Tibial nerve (tissue), 4 donors: ENCODE results near the gene BICDL1. TPM values are rescaled to one million over a fixed set of nuclear protein-coding genes. Genes with fewer than 3 reads are reported as not detected.

Experiments
- DNase-seq, 2 donors: peaks; one replicate each; pipeline ENCODE4 v3.0.0-alpha.2; 2019; ENCODE audit warnings: low spot score in 2 of 2
- H3K27ac ChIP-seq, 4 donors: fragments of 200-600 bp; sonication (generic) in 3 of 4; one replicate each; pipeline ENCODE4 v1.5.1; 2017 to 2019; ENCODE audit warnings: mild to moderate bottlenecking in 1 of 4
- H3K27me3 ChIP-seq, 2 donors: fragments of 200-600 bp; sonication (generic) in 1 of 2; one replicate each; pipeline versions ENCODE4 v1.5.1 to v1.6.0; 2017 to 2019
- H3K36me3 ChIP-seq, 3 donors: fragments of 200-600 bp; sonication (generic); one replicate each; pipeline ENCODE4 v1.5.1; 2018 to 2019
- H3K4me1 ChIP-seq, 4 donors: fragments of 200-600 bp; sonication (generic) in 3 of 4; one replicate each; pipeline ENCODE4 v1.5.1; 2017 to 2019
- H3K4me3 ChIP-seq, 4 donors: fragments of 200-600 bp; sonication (generic) in 3 of 4; one replicate each; pipeline ENCODE4 v1.5.1; 2017 to 2019; ENCODE audit warnings: mild to moderate bottlenecking in 1 of 4, moderate library complexity in 1 of 4
- H3K9me3 ChIP-seq, 4 donors: fragments of 200-600 bp; sonication (generic) in 3 of 4; one replicate each; pipeline ENCODE4 v1.5.1; 2017 to 2019
- CTCF ChIP-seq, 5 experiments: fragments of 200-600 bp in 3 of 5; fragments of 450-650 bp in 2 of 5; sonication (generic) in 3 of 5; IDR thresholded peaks; one replicate each; pipeline ENCODE4 v1.5.1; 2016 to 2019; ENCODE audit warnings: antibody characterized with exemption in 5 of 5, mild to moderate bottlenecking in 3 of 5, moderate library complexity in 2 of 5
- EP300 ChIP-seq, 2 donors: sonication (generic); formaldehyde crosslinking; IDR thresholded peaks; one replicate each; pipeline ENCODE4 v1.6.1; 2017; ENCODE audit warnings: antibody characterized with exemption in 2 of 2, mild to moderate bottlenecking in 1 of 2
- POLR2A ChIP-seq, 2 donors: fragments of 450-650 bp; IDR thresholded peaks; one replicate each; pipeline ENCODE4 v1.6.1; 2017; ENCODE audit warnings: antibody characterized with exemption in 2 of 2, mild to moderate bottlenecking in 2 of 2, moderate library complexity in 2 of 2
- WGBS, 2 donors: methylation state at CpG; one replicate each; pipeline ENCODE4 v1.1.5; 2018; 5-methylcytosine and 5-hydroxymethylcytosine counted together
- total RNA-seq, 4 donors: library from RNA; depleted of rRNA; stranded (reverse); fragments of >200 nt; gene quantifications; one replicate each; pipeline ENCODE4 v1.1.0, GENCODE V29; 2016

BICDL1 gene
- total RNA-seq, 4 donors from 2014 or later, result 0.66 to 1.5 (median 1.4) TPM; not detected in 1

GRCh38 chr12:120019197-120019596 lies 30.2 kb downstream of the BICDL1 start:
- no peaks in the 10 kb centered on the region for H3K27me3 ChIP-seq
- no peaks in the 10 kb centered on the region for H3K36me3 ChIP-seq
- no peak overlapping the region for H3K4me3 ChIP-seq
- peaks cover 0 to 7% (median 0%) of the 10 kb centered on the region in 4 donors for H3K9me3 ChIP-seq
- no peak for TF ChIP-seq EP300 (IDR thresholded peaks at IDR 0.05)
- no peak for TF ChIP-seq POLR2A (IDR thresholded peaks at IDR 0.05)
- TF ChIP-seq CTCF (IDR thresholded peaks at IDR 0.05), result no peak
- no peaks in the 10 kb centered on the region for H3K4me1 ChIP-seq
- DNase-seq, result no peak
- no peak overlapping the region for H3K27ac ChIP-seq

- TF ChIP-seq POLR2A (IDR thresholded peaks at IDR 0.05) (no peak), EP300 (IDR thresholded peaks at IDR 0.05) (no peak), CTCF (IDR thresholded peaks at IDR 0.05) (no peak)
- 82 to 85% methylated on average over 5 of the region's 5 CpGs for WGBS, 2 donors
- Histone ChIP-seq H3K9me3 (peaks cover 0 to 14% (median 0%) of the 10 kb centered on the region in 4 donors), H3K27me3 (no peaks in the 10 kb centered on the region), H3K4me1 (no peaks in the 10 kb centered on the region), H3K4me3 (no peak overlapping the region), H3K36me3 (no peaks in the 10 kb centered on the region), H3K27ac (no peak overlapping the region)
- no peak for DNase-seq
These were observed 30.9 kb downstream of the BICDL1 start for GRCh38 chr12:120019938-120020337.

- 76 to 78% methylated on average over 2 of the region's 2 CpGs for WGBS, 2 donors
- H3K27ac ChIP-seq, result no peak overlapping the region
- no peak overlapping the region for H3K4me3 ChIP-seq
- H3K4me1 ChIP-seq, result no peaks in the 10 kb centered on the region
- peaks cover 0 to 18% (median 0%) of the 10 kb centered on the region in 4 donors for H3K9me3 ChIP-seq
- H3K36me3 ChIP-seq, result no peaks in the 10 kb centered on the region
- DNase-seq, result no peak
- H3K27me3 ChIP-seq, result no peaks in the 10 kb centered on the region
- TF ChIP-seq CTCF (IDR thresholded peaks at IDR 0.05) (no peak), EP300 (IDR thresholded peaks at IDR 0.05) (no peak), POLR2A (IDR thresholded peaks at IDR 0.05) (no peak)
These were observed 35.2 kb downstream of the BICDL1 start for GRCh38 chr12:120024193-120024592.

GRCh38 chr12:120025640-120026039 lies 36.6 kb downstream of the BICDL1 start:
- 91 to 93% methylated on average over 2 of the region's 2 CpGs for WGBS, 2 donors
- H3K4me3 ChIP-seq, result no peak overlapping the region
- H3K4me1 ChIP-seq, result no peaks in the 10 kb centered on the region
- H3K9me3 ChIP-seq, result peaks cover 0 to 18% (median 0%) of the 10 kb centered on the region in 4 donors
- no peaks in the 10 kb centered on the region for H3K36me3 ChIP-seq
- no peaks in the 10 kb centered on the region for H3K27me3 ChIP-seq
- H3K27ac ChIP-seq, result no peak overlapping the region
- TF ChIP-seq POLR2A (IDR thresholded peaks at IDR 0.05) (no peak), EP300 (IDR thresholded peaks at IDR 0.05) (no peak), CTCF (IDR thresholded peaks at IDR 0.05) (no peak)
- no peak for DNase-seq

- no peaks in the 10 kb centered on the region for H3K4me1 ChIP-seq
- no peaks in the 10 kb centered on the region for H3K27me3 ChIP-seq
- H3K36me3 ChIP-seq, result no peaks in the 10 kb centered on the region
- no peaks in the 10 kb centered on the region for H3K9me3 ChIP-seq
- no peak for DNase-seq
- TF ChIP-seq POLR2A (IDR thresholded peaks at IDR 0.05) (no peak), EP300 (IDR thresholded peaks at IDR 0.05) (no peak), CTCF (IDR thresholded peaks at IDR 0.05) (no peak)
- no peak overlapping the region for H3K27ac ChIP-seq
- no peak overlapping the region for H3K4me3 ChIP-seq
These were observed 43.2 kb downstream of the BICDL1 start for GRCh38 chr12:120032242-120032641.
